Suprapubic skin (tissue), 4 donors: ENCODE results near the gene RPS10. TPM values are rescaled to one million over a fixed set of nuclear protein-coding genes. Genes with fewer than 3 reads are reported as not detected.
"Not testable (repeated sequence)": the region's sequence is repeated elsewhere in the genome, so short reads cannot be mapped to it uniquely, and the experiment has no call there.

Source experiments
- DNase-seq, 2 donors: peaks; one replicate each; pipeline ENCODE4 v3.0.0-alpha.2; 2019; ENCODE audit warnings: low spot score in 2 of 2
- H3K27ac ChIP-seq: fragments of 200-600 bp; sonication (generic); one replicate; pipeline ENCODE4 v1.5.1; 2019
- H3K27me3 ChIP-seq: fragments of 200-600 bp; sonication (generic); one replicate; pipeline ENCODE4 v1.5.1; 2019
- H3K36me3 ChIP-seq: fragments of 200-600 bp; sonication (generic); one replicate; pipeline ENCODE4 v1.5.1; 2019
- H3K4me1 ChIP-seq: fragments of 200-600 bp; sonication (generic); one replicate; pipeline ENCODE4 v1.5.1; 2019
- H3K4me3 ChIP-seq: fragments of 200-600 bp; sonication (generic); one replicate; pipeline ENCODE4 v1.5.1; 2019; ENCODE audit warnings: mild to moderate bottlenecking
- H3K9me3 ChIP-seq: fragments of 200-600 bp; sonication (generic); one replicate; pipeline ENCODE4 v1.5.1; 2019
- CTCF ChIP-seq, 2 donors: fragments of 200-600 bp in 1 of 2; fragments of 450-650 bp in 1 of 2; sonication (generic) in 1 of 2; IDR thresholded peaks; one replicate each; pipeline ENCODE4 v1.5.1; 2016 to 2019; ENCODE audit warnings: antibody characterized with exemption in 2 of 2, mild to moderate bottlenecking in 1 of 2, moderate library complexity in 1 of 2
- EP300 ChIP-seq: sonication (generic); formaldehyde crosslinking; IDR thresholded peaks from one replicate; pipeline ENCODE4 v1.6.1; 2017; ENCODE audit warnings: antibody characterized with exemption
- POLR2A ChIP-seq, 2 donors: fragments of 450-650 bp; IDR thresholded peaks; one replicate each; pipeline ENCODE4 v1.6.1; 2017; ENCODE audit warnings: antibody characterized with exemption in 2 of 2, mild to moderate bottlenecking in 2 of 2, moderate library complexity in 2 of 2
- POLR2AphosphoS5 ChIP-seq, 3 donors: sonication (generic); formaldehyde crosslinking; IDR thresholded peaks; one replicate each; pipeline ENCODE4 v1.6.1; 2017; ENCODE audit warnings: antibody characterized with exemption in 3 of 3
- WGBS: methylation state at CpG from one replicate; pipeline ENCODE4 v1.1.5; 2018; 5-methylcytosine and 5-hydroxymethylcytosine counted together
- total RNA-seq, 4 donors: library from RNA; depleted of rRNA; stranded (reverse); fragments of >200 nt; gene quantifications; one replicate each; pipeline ENCODE4 v1.1.0, GENCODE V29; 2016

RPS10 gene
- total RNA-seq, 4 donors from 2014 or later, result 1,674 to 3,777 (median 3,332) TPM

- no peak overlapping the region for H3K27ac ChIP-seq
- no peak for TF ChIP-seq POLR2AphosphoS5 (IDR thresholded peaks at IDR 0.05)
- TF ChIP-seq POLR2A (IDR thresholded peaks at IDR 0.05), result no peak
These were observed 47.4 kb downstream of the RPS10 start for GRCh38 chr6:34378470-34378869.

GRCh38 chr6:34377984-34378383, 47.9 kb downstream of the RPS10 start:
- no peak for TF ChIP-seq POLR2A (IDR thresholded peaks at IDR 0.05)
- no peak for TF ChIP-seq EP300
- no peak for TF ChIP-seq POLR2AphosphoS5 (IDR thresholded peaks at IDR 0.05)
- no peak for TF ChIP-seq CTCF (IDR thresholded peaks at IDR 0.05)
- H3K4me3 ChIP-seq, result no peak overlapping the region
- H3K36me3 ChIP-seq, result no peaks in the 10 kb centered on the region
- no peaks in the 10 kb centered on the region for H3K9me3 ChIP-seq
- H3K4me1 ChIP-seq, result peaks cover 5% of the 10 kb centered on the region
- no peak overlapping the region for H3K27ac ChIP-seq
- DNase-seq, result no peak
- no peaks in the 10 kb centered on the region for H3K27me3 ChIP-seq
- 97% methylated on average over 5 of the region's 5 CpGs for WGBS

More at GRCh38 chr6:34378470-34378869, 47.4 kb downstream of the RPS10 start:
- WGBS, result 92% methylated on average over 2 of the region's 2 CpGs
- H3K9me3 ChIP-seq, result no peaks in the 10 kb centered on the region
- no peaks in the 10 kb centered on the region for H3K27me3 ChIP-seq
- H3K36me3 ChIP-seq, result no peaks in the 10 kb centered on the region
- no peak overlapping the region for H3K4me3 ChIP-seq
- peaks cover 7% of the 10 kb centered on the region for H3K4me1 ChIP-seq
- DNase-seq, result no peak

- not testable (repeated sequence) for H3K36me3 ChIP-seq, H3K4me1 ChIP-seq, DNase-seq, H3K27ac ChIP-seq, H3K27me3 ChIP-seq, H3K4me3 ChIP-seq, H3K9me3 ChIP-seq
- WGBS, result 95% methylated on average over 5 of the region's 5 CpGs
These were observed 48.3 kb downstream of the RPS10 start for GRCh38 chr6:34377571-34377970.

GRCh38 chr6:34375833-34376232, 50.0 kb downstream of the RPS10 start:
- no peaks in the 10 kb centered on the region for H3K9me3 ChIP-seq
- DNase-seq, result no peak
- H3K4me1 ChIP-seq, result peaks cover 2% of the 10 kb centered on the region
- H3K27ac ChIP-seq, result no peak overlapping the region
- WGBS, result 94% methylated on average over 5 of the region's 5 CpGs
- no peaks in the 10 kb centered on the region for H3K36me3 ChIP-seq
- TF ChIP-seq POLR2AphosphoS5 (IDR thresholded peaks at IDR 0.05), result no peak
- TF ChIP-seq EP300, result no peak
- TF ChIP-seq POLR2A (IDR thresholded peaks at IDR 0.05), result no peak
- TF ChIP-seq CTCF (IDR thresholded peaks at IDR 0.05), result no peak
- no peak overlapping the region for H3K4me3 ChIP-seq
- no peaks in the 10 kb centered on the region for H3K27me3 ChIP-seq

GRCh38 chr6:34374508-34374907, 51.4 kb downstream of the RPS10 start:
- Histone ChIP-seq H3K27ac (no peak overlapping the region), H3K36me3 (no peaks in the 10 kb centered on the region), H3K27me3 (no peaks in the 10 kb centered on the region), H3K4me3 (no peak overlapping the region), H3K9me3 (no peaks in the 10 kb centered on the region), H3K4me1 (no peaks in the 10 kb centered on the region)
- TF ChIP-seq CTCF (IDR thresholded peaks at IDR 0.05) (no peak), POLR2A (IDR thresholded peaks at IDR 0.05) (no peak), EP300 (no peak), POLR2AphosphoS5 (IDR thresholded peaks at IDR 0.05) (no peak)
- DNase-seq, result no peak
- WGBS, result 68% methylated on average over 4 of the region's 4 CpGs

- no peaks in the 10 kb centered on the region for H3K9me3 ChIP-seq
- H3K4me3 ChIP-seq, result no peak overlapping the region
- no peak overlapping the region for H3K27ac ChIP-seq
- no peaks in the 10 kb centered on the region for H3K36me3 ChIP-seq
- no peaks in the 10 kb centered on the region for H3K27me3 ChIP-seq
- TF ChIP-seq POLR2AphosphoS5 (IDR thresholded peaks at IDR 0.05), result no peak
- no peak for TF ChIP-seq CTCF (IDR thresholded peaks at IDR 0.05)
- TF ChIP-seq POLR2A (IDR thresholded peaks at IDR 0.05), result no peak
- no peak for TF ChIP-seq EP300
- WGBS, result 75% methylated on average over 3 of the region's 3 CpGs
- H3K4me1 ChIP-seq, result no peaks in the 10 kb centered on the region
- DNase-seq, result no peak
These were observed 51.8 kb downstream of the RPS10 start for GRCh38 chr6:34374069-34374468.
